Osteocyte (in vitro differentiated cells): Measurements from ENCODE around the gene MMP17. TPM values are rescaled to one million over a fixed set of nuclear protein-coding genes. Genes with fewer than 3 reads are reported as not detected.

Experiments
- DNase-seq: peaks from one replicate; pipeline ENCODE4 v3.0.0; 2021; ENCODE audit warnings: mixed read lengths; ENCODE audit not compliant: unreplicated experiment; ENCODE audit errors: extremely low spot score
- H3K27ac Mint-ChIP-seq: one replicate; pipeline ENCODE4 v1.8.0; 2021; ENCODE audit warnings: mild to moderate bottlenecking, mixed read lengths; ENCODE audit not compliant: unreplicated experiment
- H3K27me3 Mint-ChIP-seq: one replicate; pipeline ENCODE4 v1.8.0; 2021; ENCODE audit warnings: mixed read lengths; ENCODE audit not compliant: unreplicated experiment
- H3K36me3 Mint-ChIP-seq: one replicate; pipeline ENCODE4 v1.8.0; 2021; ENCODE audit warnings: mixed read lengths; ENCODE audit not compliant: unreplicated experiment
- H3K4me1 Mint-ChIP-seq: one replicate; pipeline ENCODE4 v1.8.0; 2021; ENCODE audit warnings: mixed read lengths; ENCODE audit not compliant: unreplicated experiment
- H3K4me3 Mint-ChIP-seq: one replicate; pipeline ENCODE4 v1.8.0; 2021; ENCODE audit warnings: mild to moderate bottlenecking, moderate library complexity, mixed read lengths; ENCODE audit not compliant: unreplicated experiment
- H3K9me3 Mint-ChIP-seq: one replicate; pipeline ENCODE4 v1.8.0; 2021; ENCODE audit warnings: mixed read lengths; ENCODE audit not compliant: unreplicated experiment
- total RNA-seq: library from RNA; stranded (reverse); gene quantifications from 2 replicates; pipeline ENCODE4 v1.2.1, GENCODE V29; 2021
- TF ChIP-seq, protein P1 (sequence below): fragments of 200-600 bp; sonication (generic); IDR thresholded peaks from 2 replicates; pipeline ENCODE4 v1.5.0; 2021; ENCODE audit warnings: antibody characterized with exemption, mild to moderate bottlenecking, moderate library complexity

Gene MMP17
- total RNA-seq, 1 donor from 2014 or later, result 1.7 TPM

DNA sequence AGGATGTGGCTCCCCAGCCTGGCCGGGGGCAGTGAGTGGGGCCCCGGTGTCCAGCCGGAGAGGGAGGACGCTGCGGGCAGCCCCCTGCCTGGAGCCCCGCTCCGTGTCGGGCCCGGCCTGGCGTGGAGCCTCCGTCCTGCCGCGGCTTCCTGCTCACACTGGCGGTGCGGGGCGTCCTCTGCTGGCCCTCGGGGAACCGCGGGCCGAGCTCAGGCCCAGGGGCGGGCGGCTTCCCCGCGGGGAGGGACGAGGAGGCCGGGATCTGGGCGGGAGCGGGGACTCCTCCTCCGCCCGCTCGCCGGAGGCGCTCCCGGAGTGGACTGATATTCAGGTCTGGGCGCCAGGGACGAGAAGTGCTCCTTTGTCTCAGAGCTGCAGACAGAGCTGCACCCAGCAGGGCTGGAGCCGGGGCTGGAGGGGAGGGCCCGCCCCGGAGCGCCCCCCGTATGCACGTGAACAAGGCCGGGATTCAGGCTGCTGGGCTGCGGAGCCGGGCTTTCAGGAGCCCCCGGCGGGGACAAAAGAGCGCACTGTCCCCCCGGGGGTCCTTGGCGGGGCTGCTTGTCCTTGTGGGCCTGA lies 2.2 kb downstream of the MMP17 start:
- Mint-ChIP-seq H3K27me3 (peaks cover 18% of the 10 kb centered on the region), H3K4me1 (peaks cover 12% of the 10 kb centered on the region), H3K36me3 (no peaks in the 10 kb centered on the region), H3K9me3 (no peaks in the 10 kb centered on the region), H3K4me3 (peak overlapping the region; percentile 67), H3K27ac (no peak overlapping the region)
- TF ChIP-seq, protein P1, sequence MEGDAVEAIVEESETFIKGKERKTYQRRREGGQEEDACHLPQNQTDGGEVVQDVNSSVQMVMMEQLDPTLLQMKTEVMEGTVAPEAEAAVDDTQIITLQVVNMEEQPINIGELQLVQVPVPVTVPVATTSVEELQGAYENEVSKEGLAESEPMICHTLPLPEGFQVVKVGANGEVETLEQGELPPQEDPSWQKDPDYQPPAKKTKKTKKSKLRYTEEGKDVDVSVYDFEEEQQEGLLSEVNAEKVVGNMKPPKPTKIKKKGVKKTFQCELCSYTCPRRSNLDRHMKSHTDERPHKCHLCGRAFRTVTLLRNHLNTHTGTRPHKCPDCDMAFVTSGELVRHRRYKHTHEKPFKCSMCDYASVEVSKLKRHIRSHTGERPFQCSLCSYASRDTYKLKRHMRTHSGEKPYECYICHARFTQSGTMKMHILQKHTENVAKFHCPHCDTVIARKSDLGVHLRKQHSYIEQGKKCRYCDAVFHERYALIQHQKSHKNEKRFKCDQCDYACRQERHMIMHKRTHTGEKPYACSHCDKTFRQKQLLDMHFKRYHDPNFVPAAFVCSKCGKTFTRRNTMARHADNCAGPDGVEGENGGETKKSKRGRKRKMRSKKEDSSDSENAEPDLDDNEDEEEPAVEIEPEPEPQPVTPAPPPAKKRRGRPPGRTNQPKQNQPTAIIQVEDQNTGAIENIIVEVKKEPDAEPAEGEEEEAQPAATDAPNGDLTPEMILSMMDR, result peak; percentile 66
- DNase-seq, result peak; percentile 91

DNA sequence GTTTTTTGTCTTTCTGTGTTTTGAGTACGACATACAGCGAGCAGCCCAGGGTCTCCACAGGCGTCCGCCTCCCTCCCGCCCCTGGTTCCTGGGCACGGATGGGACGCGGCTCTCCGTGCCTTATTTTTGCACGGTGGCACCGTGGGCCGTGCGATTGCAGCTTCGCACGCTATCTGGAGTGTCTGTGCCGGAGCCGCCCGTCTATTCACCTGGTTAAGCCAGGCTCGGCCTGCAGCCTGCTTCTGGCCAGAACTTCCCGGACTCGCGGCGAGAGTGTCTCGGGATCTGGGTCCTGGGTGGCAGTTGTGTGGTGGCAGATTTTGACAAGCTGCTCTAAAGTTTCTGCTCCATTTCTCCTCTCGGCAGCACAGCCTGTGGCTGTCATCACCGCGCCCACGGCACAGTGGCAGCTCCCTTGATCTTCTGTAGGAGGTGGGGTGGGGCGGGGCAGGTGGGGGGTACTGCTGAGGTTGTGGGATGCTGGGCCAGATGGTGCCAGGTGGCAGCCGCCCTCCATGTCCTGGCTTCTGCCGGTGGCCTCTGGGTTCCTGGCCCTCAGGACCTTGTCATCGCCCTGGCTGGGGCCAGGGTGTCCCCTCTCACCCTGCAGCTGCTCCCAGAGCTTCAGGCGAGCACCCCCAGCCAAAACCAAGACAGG lies 2.9 kb downstream of the MMP17 start:
- TF ChIP-seq, protein P1, result no peak
- H3K27me3 Mint-ChIP-seq, result peaks cover 13% of the 10 kb centered on the region
- no peak for DNase-seq

DNA sequence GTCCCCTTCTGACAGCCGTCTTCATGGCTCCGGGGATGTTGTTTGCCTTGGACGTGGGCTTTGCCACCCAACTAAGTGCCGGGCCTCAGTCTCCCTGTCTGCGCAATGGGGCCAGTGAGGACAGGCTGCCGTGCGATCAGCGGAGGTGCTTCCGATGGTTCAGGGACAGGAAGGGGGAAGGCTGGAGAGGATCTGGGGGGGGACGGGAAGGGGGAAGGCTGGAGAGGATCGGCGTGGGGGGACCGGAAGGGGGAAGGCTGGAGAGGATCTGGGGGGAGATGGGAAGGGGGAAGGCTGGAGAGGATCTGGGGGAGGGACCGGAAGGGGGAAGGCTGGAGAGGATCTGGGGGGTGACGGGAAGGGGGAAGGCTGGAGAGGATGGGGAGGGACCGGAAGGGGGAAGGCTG lies 3.4 kb downstream of the MMP17 start:
- no peak for DNase-seq
- H3K4me1 Mint-ChIP-seq, result peaks cover 12% of the 10 kb centered on the region
- H3K27me3 Mint-ChIP-seq, result peaks cover 7% of the 10 kb centered on the region
- TF ChIP-seq, protein P1, result no peak
- H3K36me3 Mint-ChIP-seq, result no peaks in the 10 kb centered on the region
- H3K9me3 Mint-ChIP-seq, result no peaks in the 10 kb centered on the region
- no peak overlapping the region for H3K4me3 Mint-ChIP-seq
- no peak overlapping the region for H3K27ac Mint-ChIP-seq

More for the DNA sequence above, 2.9 kb downstream of the MMP17 start:
- H3K27ac Mint-ChIP-seq, result no peak overlapping the region
- H3K4me1 Mint-ChIP-seq, result peaks cover 12% of the 10 kb centered on the region
- H3K9me3 Mint-ChIP-seq, result no peaks in the 10 kb centered on the region
- H3K4me3 Mint-ChIP-seq, result peak overlapping the region; percentile 67
- H3K36me3 Mint-ChIP-seq, result no peaks in the 10 kb centered on the region

DNA sequence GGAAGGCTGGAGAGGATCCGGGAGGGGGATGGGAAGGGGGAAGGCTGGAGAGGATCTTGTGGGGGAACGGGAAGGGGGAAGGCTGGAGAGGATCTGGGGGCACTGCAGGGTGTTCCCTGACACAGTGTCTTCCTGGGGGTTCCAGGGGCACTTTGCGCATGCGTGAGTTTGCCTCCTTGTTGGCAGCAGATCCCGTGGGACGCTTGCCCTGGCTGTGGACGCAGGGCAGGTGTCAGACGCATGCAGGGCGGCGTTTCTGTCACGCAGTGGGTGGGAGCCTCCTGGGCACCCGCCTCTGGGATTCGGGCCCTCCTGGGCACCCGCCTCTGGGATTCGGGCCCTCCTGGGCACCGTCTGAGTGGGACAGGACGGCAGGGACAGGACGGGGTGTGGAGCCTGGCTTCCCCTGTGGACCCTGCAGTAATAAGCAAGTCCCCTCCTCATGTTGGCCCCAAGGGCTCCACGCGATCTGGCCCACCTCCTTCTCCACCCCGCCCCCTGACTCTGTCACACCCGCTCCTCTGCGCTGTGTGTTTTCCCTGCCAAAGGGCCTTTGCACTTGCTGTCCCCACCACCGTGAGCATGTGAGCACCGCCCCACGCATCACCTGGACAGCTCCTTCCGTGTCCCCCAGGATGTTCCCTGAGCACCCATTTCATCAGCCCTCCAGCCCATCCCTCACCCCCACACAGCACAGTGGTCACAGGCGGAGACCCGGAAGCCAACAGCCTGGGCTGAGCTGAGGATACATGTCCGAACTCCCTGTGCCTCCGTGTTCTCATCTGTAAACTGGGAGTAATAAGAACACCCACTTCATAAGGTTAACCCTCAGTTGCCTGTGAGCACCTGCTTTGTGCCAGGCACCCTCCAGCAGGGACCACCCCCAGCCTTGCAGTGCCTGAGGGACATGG lies 4.4 kb downstream of the MMP17 start:
- Mint-ChIP-seq H3K27ac (no peak overlapping the region), H3K4me1 (peaks cover 12% of the 10 kb centered on the region), H3K4me3 (no peak overlapping the region), H3K36me3 (no peaks in the 10 kb centered on the region), H3K27me3 (peaks cover 4% of the 10 kb centered on the region), H3K9me3 (no peaks in the 10 kb centered on the region)
- TF ChIP-seq, protein P1, result no peak
- DNase-seq, result no peak
